Fibroblast of upper back skin (primary cell): ENCODE data around the gene SLFNL1.

Source experiments
- DNase-seq: peaks from one replicate; pipeline ENCODE4 v3.0.0-alpha.2; 2013

Gene SLFNL1

GRCh38 chr1:41019353-41019745, 2.2 kb downstream of the SLFNL1 start:
- no peak for DNase-seq

DNA sequence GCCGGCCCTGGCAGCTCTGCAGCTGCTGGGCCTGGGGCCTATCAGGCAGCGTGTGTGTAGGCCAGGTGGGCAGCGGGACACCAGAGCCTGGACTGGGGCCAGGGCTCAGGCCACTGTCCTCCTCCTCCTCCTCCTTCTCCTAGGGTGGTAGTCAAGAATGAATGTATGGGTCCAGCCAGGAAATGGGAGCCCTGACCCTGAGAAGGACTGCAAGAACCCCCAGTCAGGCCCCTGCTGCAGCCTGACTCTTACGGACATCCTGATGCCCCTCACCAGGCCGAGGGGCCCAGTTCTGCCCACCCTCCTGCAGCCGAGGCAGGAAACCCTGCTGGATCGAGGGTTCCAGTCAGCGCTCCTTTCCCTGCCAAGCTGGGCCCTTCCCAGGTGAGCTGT, 3.5 kb downstream of the SLFNL1 start:
- no peak for DNase-seq

DNA sequence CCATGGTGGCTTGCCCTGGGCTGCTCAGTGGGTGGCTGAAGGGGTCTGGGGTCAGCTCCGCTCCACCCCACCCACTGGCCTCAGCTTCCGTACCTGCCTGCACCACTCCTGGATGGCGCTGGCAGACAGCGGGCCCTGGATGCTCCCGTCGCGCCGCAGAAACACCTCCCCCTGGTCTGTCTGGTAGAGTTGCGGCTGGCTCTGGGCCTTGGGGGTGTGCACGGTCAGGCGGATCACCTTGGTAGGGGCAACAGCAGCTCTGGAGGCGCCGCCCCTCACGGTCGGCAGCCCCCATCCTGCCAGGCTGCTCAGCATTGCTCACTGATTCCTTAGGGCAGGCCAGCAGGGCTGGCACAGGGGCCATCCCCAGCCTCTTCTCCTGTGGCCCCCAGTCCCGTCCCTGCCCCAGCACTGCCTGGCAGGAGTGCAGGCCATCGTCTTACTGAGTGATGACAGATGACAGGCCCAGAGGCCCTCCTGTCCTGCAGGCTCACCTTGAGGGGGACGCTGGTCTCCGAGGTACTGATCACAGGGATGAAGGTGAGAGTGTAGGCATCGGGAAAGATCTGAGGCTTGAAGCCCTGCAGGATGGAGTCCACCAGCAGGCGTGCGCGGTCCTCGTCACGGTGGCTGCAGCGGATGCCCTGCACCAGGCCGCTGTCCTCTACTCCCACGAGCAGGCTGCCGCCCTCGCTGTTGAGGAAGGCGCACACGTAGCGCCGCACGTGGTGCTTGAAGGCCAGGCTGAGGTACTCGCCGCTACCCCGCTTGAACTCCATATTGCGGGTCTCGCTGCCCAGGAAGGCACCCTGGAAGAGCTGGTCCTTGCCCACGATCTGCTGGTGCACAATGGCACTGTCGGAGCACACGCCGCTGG, 4.1 kb downstream of the SLFNL1 start:
- DNase-seq: no peak

- no peak for DNase-seq
Observed at GRCh38 chr1:41015897-41016470, 5.5 kb downstream of the SLFNL1 start.

GRCh38 chr1:41015281-41015896, 6.1 kb downstream of the SLFNL1 start:
- DNase-seq: no peak

GRCh38 chr1:41014871-41015270, 6.7 kb downstream of the SLFNL1 start:
- DNase-seq: no peak

DNA sequence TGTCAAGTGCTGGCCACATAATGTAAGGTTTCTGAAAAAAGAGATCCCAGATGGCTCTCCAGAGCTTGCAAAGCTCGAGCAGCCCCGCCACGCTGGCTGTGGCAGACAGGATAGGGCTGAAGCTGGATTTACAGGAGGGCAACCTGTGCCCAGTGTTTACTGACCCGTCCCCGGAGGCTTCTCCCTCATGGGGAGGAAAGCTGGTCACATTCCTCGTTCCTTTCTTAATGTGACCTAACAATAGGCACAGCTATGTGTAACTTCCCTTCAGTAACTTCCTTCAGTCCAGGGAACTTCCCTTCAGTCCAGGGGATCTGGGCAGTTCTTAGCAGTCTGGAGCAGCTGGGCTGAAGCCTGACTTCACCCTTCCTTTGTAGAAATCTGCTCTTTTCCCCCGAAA, 7.7 kb downstream of the SLFNL1 start:
- no peak for DNase-seq

DNA sequence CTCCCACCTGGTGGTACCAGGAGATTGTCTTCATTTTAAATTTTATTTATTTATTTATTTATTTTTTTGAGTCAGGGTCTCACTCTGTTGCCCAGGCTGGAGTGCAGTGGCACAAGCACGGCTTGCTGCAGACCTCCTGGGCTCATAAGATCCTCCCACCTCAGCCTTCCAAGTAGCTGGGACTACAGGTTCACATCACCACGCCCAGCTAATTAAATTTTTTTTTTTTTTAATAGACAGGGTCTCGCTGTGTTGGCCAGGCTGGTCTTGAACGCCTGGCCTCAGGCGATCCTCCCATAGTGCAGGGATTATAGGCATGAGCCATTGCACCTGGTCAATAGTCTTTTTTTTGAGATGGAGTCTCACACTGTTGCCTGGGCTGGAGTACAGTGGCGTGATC, 8.5 kb downstream of the SLFNL1 start:
- DNase-seq: no peak

- DNase-seq: no peak
Observed at GRCh38 chr1:41010345-41010744, 11.2 kb downstream of the SLFNL1 start.

DNA sequence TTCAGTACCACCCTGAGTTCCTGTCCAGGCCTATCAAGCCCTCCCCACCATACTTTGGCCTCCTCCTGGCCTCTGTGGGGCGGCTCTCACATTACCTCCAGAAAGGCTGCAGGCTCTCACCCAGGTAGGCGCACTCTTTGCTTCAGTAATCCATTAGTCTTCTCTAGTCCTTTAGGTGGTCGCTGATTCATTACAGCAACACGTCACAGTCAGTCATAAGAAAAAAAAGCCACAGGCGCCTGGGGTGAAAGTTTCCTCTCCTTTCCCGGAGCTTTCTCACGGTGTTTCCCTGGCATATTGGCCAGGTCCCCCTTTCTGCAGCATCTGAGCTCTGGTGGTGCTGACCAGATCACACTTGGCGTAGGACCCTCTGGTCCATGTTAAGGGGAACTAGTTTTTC, 12.1 kb downstream of the SLFNL1 start:
- no peak for DNase-seq

GRCh38 chr1:41006942-41007865, 14.3 kb downstream of the SLFNL1 start:
- DNase-seq: peak; percentile 26

DNA sequence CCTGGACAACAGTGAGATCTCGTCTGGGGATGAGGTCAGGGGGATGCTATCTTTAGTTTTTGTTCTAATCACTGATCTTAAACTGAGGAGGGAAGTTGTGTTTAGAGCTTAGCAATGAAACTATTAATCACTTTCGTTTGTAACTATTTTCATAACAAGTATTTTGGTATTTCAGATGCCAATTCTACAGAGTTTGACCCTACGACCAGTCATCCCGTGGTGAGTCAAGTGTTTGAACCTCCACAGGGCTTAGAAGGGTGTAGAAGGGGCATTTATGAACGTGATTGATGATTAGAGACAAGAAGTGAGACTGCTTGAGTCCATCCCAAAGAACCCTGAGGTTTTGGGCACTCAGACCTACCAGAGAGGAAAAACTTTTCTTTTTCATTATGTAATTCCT, 15.6 kb downstream of the SLFNL1 start:
- DNase-seq: no peak

- peak; percentile 100 for DNase-seq
Observed at GRCh38 chr1:41003640-41004220, 17.8 kb downstream of the SLFNL1 start.

DNA sequence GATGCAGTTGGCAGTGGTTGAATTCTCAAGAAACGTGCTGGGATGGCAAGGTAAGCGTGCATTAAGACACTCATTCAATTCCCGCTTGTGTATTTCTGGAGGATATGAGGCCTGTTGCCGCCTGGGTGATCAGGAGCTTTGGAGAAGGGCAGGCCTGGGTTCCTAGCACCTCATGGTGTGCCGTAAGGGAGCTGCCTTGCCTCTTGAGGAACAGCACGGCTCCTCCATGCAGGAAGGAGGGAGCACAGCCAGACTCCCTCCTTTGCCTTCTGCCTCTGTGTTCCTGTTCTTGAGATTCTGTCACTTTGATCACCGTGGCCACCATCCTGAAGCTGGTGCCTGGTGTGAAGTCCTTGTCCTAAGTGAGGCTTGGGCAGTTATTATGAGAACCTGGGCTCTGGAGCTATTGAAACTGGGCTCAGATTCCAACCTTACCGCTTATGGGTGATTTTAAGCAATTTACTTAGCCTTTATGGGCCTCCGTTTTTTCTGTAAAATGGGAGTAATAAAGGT, 18.3 kb downstream of the SLFNL1 start:
- DNase-seq: no peak

- no peak for DNase-seq
Observed at GRCh38 chr1:40998668-40999067, 22.9 kb downstream of the SLFNL1 start.

DNA sequence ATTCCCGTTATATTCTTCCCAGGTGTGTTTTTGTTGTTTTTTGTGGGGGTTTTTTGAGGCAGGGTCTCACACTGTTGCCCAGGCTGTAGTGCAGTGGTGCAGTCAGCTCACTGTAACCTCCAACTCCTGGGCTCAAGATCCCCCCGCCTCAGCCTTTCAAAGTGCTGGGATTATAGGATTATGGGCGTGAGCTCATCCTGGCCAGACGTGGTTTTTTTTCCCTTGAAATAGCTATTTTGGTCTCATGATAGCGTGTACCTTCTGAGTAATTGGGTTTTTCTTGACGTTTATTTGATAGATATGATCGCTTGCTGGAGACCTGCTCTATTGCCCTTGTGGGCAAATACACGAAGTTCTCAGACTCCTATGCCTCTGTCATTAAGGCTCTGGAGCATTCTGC, 24.4 kb downstream of the SLFNL1 start:
- no peak for DNase-seq

- DNase-seq: no peak
Observed at GRCh38 chr1:40989066-40989465, 32.5 kb downstream of the SLFNL1 start.

DNA sequence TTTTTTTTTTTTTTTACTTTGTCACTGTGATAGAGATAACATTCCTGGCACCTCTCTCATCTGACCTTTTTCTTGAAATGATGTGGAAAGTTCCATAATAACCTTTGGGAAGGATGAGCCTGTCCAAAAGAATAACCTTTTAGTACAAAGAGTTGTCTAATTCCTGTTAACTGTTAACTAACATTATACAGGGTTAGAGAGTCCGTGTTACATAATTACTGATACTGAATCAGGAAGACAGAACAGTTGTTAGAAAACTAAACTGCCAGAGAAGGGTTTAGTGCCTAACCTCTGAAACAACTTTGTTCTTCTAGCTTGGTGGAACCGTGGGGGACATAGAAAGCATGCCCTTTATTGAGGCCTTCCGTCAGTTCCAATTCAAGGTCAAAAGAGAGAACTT, 33.2 kb downstream of the SLFNL1 start:
- no peak for DNase-seq

DNA sequence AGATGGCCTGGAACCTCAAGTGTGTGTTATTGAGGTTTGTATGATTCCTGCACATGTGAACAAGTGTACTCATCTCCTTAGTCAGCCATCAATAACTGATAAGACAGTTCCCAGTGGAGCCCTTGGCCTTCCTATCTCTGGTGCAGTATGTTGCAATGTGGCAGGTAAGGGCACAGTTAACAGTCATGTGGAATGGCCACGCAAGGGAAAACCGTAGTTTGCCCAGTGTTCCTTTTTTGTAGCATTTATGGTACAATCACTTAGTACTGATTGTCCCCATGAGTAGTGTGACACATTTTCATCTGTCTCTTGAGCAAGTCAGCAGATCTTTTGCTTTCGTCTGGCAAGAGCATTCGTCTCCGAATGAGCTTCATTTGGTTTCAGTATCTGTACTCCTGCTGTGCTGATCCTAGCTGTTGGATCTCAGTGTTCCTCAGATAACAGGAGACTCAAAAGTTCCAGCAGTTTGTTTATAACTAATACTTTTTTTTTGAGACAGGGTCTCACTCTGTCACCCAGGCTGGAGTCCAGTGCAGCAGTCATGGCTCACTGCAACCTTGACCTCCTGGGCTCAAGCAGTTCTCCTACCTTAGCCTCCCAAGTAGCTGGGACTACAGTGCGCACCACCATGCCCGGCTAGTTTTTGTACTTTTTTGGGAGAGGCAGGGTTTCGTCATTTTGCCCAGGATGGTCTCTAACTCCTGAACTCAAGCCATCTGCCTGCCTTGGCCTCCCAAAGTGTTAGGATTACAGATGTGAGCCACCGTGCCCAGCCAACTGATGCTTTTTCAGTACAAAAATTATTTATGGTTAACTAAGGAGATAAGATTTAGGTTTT, 33.9 kb downstream of the SLFNL1 start:
- no peak for DNase-seq

- no peak for DNase-seq
Observed at GRCh38 chr1:40986956-40987355, 34.6 kb downstream of the SLFNL1 start.

DNA sequence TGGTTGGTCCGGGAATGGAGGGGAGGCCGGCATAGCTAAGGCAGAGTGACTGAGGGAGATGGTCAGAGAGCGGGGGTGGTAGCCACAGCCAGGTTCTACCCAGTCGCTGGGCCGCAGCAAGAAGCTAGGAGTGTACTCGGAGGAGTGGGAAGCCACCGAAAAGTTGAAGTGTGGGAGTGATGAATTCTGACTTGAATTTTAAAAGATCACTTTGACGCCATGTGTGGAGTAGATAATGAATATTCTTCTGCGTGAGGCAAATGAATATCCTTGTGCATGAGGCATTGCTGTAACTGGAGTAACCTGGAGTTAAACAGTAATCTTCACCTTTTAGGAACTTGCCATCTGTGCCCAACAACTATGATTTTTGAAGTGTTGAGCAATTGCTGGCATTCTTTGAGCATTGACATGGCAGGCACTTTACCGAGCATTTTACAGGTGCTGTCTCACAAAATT, 35.2 kb downstream of the SLFNL1 start:
- DNase-seq: no peak
